Measurements from ENCODE around the gene SRCIN1.

The SRCIN1 gene

DNA sequence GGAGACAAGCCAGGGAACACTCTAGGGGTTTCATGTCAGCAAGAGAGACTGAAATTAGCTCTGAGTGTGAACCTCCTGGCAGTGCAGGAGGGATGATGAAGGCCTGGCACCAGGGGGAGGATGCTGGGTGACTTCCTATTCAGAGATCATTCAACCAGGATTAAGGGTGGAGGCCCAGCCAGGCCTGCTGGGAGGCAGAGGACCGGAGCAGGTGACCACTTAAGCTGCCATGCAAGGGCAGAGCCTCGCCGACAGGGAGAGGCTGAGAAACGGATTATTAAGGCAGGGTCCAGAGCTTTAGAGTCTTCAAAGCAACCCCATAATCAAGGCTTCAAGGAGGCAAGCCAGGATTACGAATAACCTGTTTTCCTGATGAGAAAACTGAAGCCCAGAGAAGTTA lies 10.6 kb upstream of the SRCIN1 start:
- Histone ChIP-seq H3K9me3 (ENCODE audit: control insufficient read depth, low read length) (peaks cover 8% of the 10 kb centered on the region), H3K4me3 (ENCODE audit: extremely low read depth, insufficient read depth, low read length, poor library complexity, severe bottlenecking) (no peak overlapping the region), H3K4me1 (ENCODE audit: control insufficient read depth, insufficient read depth, low read length, poor library complexity, severe bottlenecking) (no peaks in the 10 kb centered on the region), H3K27ac (ENCODE audit: low read depth, low read length, severe bottlenecking) (no peak overlapping the region), H3K36me3 (ENCODE audit: control insufficient read depth, insufficient read depth, low read length) (no peaks in the 10 kb centered on the region)
- WGBS, 2 experiments (ENCODE audit: insufficient coverage in 2 of 2) = 71 to 74% methylated on average over 5 of the region's 5 CpGs

DNA sequence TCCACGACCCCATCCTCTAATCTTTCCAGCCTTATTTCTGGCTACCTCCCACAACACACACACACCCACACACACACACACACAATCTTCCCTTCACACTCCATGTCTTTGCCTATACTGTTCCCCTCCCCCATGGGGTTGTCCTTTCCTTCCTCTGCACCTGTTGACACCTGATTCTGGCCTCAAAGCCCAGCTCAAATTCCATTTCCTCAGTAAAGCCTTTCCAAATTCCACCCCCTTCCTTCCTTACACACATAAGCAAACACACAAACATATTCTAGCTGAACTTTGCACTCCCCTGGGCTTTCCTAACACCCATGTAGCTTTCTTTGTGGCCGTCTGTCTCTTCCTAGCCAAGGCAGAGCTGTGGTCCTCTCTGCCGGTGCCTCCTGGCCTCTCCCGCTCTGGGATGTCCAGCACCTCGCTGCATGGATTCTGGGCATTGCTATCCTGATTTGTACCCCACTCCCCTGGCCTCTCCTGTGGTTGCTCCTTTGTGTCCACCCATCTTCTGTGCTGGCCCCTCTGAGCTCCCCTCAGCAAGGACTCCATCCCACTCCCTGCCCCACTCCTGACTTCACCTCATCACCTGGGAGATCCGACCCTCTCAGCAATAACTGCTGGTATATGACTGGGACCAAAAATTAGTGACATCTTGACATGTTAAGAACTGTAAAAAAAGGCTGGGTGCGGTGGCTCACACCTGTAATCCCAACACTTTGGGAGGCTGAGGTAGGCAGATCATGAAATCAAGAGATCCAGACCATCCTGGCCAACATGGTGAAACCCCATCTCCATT lies 8.4 kb upstream of the SRCIN1 start:
- H3K4me1 ChIP-seq (ENCODE audit: control insufficient read depth, insufficient read depth, low read length, poor library complexity, severe bottlenecking) = peaks cover 1% of the 10 kb centered on the region
- peaks cover 8% of the 10 kb centered on the region for H3K9me3 ChIP-seq (ENCODE audit: control insufficient read depth, low read length)
- H3K4me3 ChIP-seq (ENCODE audit: extremely low read depth, insufficient read depth, low read length, poor library complexity, severe bottlenecking) = no peak overlapping the region
- no peak overlapping the region for H3K27ac ChIP-seq (ENCODE audit: low read depth, low read length, severe bottlenecking)
- WGBS, 2 experiments (ENCODE audit: insufficient coverage in 2 of 2) = 81 to 90% methylated on average over 6 of the region's 7 CpGs
- H3K36me3 ChIP-seq (ENCODE audit: control insufficient read depth, insufficient read depth, low read length) = no peaks in the 10 kb centered on the region

DNA sequence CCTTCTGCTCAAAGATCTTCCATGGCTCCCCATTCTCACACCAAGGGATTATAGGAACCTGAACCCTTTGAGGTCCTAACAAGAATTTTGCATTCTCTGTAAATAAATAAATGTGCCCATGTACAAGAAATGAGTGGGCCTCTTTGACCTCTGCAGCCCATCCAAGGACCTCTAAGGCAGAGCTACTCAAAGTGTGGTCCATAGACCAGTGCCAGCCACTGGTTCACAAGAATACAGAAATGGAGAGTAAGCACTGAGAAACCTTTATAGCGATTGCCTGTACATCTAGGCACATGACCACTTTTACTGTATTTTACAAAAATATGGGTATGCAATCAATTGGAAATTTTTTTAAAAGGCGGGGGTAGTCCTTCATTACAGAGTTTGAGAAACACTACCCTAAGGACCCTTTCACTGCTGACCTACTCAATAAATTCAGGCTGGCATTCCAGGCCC lies 7.8 kb upstream of the SRCIN1 start:
- 88 to 100% methylated on average over 1 of the region's 2 CpGs for WGBS, 2 experiments (ENCODE audit: insufficient coverage in 2 of 2)
- no peak overlapping the region for H3K4me3 ChIP-seq (ENCODE audit: extremely low read depth, insufficient read depth, low read length, poor library complexity, severe bottlenecking)

DNA sequence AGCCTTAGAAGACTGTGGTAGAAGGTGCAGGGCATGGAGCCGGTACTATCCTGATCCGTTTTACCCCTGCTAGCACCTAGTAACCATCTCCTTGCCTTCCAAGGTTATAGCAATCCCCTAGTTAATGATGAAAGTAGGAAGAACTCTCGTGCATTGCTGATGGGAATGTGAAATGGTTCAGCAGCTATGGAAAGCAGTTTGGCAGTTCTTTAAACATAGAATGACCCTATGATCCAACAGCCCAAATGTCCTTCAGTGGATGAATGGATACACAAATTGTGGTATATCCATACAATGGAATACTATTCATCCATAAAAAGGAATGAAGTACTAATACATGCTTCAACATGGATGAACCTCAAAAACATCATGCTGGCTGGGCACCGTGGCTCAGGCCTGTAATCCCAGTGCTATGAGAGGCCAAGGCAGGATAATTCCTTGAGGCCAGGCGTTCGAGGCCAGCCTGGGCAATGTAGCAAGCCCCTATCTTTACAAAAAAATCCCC lies 6.2 kb upstream of the SRCIN1 start:
- Histone ChIP-seq H3K9me3 (ENCODE audit: control insufficient read depth, low read length) (peaks cover 8% of the 10 kb centered on the region), H3K36me3 (ENCODE audit: control insufficient read depth, insufficient read depth, low read length) (no peaks in the 10 kb centered on the region), H3K27ac (ENCODE audit: low read depth, low read length, severe bottlenecking) (no peak overlapping the region), H3K4me3 (ENCODE audit: extremely low read depth, insufficient read depth, low read length, poor library complexity, severe bottlenecking) (no peak overlapping the region), H3K4me1 (ENCODE audit: control insufficient read depth, insufficient read depth, low read length, poor library complexity, severe bottlenecking) (peaks cover 3% of the 10 kb centered on the region)
- 83 to 90% methylated on average over 1 to 5 of the region's 6 CpGs for WGBS, 2 experiments (ENCODE audit: insufficient coverage in 2 of 2)

More for the DNA sequence above, 7.8 kb upstream of the SRCIN1 start:
- Histone ChIP-seq H3K4me1 (ENCODE audit: control insufficient read depth, insufficient read depth, low read length, poor library complexity, severe bottlenecking) (peaks cover 3% of the 10 kb centered on the region), H3K36me3 (ENCODE audit: control insufficient read depth, insufficient read depth, low read length) (no peaks in the 10 kb centered on the region), H3K27ac (ENCODE audit: low read depth, low read length, severe bottlenecking) (no peak overlapping the region), H3K9me3 (ENCODE audit: control insufficient read depth, low read length) (peaks cover 8% of the 10 kb centered on the region)

DNA sequence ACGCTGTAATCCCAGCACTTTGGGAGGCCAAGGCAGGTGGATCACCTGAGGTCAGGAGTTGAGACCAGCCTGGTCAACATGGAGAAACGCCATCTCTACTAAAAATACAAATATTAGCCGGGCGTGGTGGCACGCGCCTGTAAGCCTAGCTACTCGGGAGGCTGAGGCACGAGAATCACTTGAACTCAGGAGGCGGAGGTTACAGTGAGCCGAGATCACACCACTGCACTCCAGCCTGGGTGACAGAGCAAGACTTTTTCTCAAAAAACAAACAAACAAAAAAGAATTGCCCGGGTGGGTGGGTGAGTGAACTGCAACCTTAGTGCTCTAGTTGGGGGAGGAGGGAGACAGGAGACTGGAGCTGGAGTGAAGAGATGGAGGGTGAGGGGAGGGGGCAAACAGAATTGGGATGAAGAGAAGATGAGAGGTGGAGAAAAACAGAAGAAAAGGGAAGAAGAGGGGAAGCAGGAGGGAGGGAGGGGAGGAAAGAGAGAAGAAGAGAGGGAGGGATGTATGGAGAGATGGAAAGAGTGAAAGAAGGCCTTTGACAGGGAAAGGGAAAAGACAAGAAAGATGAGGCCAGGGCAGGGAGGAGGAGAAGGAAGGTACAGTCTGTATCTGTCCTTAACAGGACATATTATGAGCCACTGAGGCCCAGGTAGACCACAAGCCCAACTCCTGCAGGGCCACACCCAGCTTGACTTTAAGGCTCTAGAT lies 5.5 kb upstream of the SRCIN1 start:
- no peak overlapping the region for H3K27ac ChIP-seq (ENCODE audit: low read depth, low read length, severe bottlenecking)
- no peak overlapping the region for H3K4me3 ChIP-seq (ENCODE audit: extremely low read depth, insufficient read depth, low read length, poor library complexity, severe bottlenecking)
- H3K36me3 ChIP-seq (ENCODE audit: control insufficient read depth, insufficient read depth, low read length) = no peaks in the 10 kb centered on the region
- H3K9me3 ChIP-seq (ENCODE audit: control insufficient read depth, low read length) = peaks cover 8% of the 10 kb centered on the region
- 91 to 93% methylated on average over 9 to 10 of the region's 11 CpGs for WGBS, 2 experiments (ENCODE audit: insufficient coverage in 2 of 2)
- peaks cover 3% of the 10 kb centered on the region for H3K4me1 ChIP-seq (ENCODE audit: control insufficient read depth, insufficient read depth, low read length, poor library complexity, severe bottlenecking)

DNA sequence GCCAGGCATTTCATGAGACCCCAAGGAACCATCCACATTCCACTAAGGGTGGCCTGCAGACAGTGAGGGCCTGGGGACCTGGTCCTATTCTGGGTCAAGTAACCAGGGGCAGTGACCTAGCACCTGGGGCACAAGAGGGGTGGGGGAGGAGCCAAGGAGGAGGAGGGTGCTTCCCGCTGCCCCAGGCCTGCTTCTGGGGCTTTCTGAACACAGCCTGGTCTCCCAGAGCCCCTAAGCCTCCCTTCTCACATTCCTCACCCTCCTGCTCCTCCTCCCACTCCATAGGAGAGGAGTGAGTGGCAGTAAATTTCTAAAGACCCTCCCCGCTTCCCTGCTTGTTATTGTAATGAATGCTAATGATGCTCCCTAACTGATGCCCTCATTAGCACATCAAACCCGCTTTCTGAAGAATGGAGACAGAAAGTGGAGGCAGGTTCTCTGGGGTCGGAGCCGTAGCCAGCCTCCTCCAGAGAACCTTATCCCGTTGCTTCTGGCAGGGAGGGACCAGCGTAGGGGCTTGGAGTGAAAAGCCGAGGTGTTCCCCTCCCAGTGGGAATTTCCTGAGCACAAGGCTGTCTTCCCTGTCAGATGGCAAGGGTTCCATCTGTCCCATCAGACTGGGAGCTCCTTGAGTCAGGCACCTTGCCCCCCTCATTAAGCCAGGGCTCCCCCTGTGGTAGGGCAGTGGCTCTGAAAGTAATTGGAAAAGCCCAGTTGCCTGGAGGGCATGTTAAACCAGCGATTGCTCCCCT lies 3.7 kb upstream of the SRCIN1 start:
- H3K9me3 ChIP-seq (ENCODE audit: control insufficient read depth, low read length) = peaks cover 8% of the 10 kb centered on the region
- peaks cover 3% of the 10 kb centered on the region for H3K4me1 ChIP-seq (ENCODE audit: control insufficient read depth, insufficient read depth, low read length, poor library complexity, severe bottlenecking)
- no peaks in the 10 kb centered on the region for H3K36me3 ChIP-seq (ENCODE audit: control insufficient read depth, insufficient read depth, low read length)
- 3 to 10% methylated on average over 4 to 7 of the region's 9 CpGs for WGBS, 2 experiments (ENCODE audit: insufficient coverage in 2 of 2)
- H3K4me3 ChIP-seq (ENCODE audit: extremely low read depth, insufficient read depth, low read length, poor library complexity, severe bottlenecking) = no peak overlapping the region
- H3K27ac ChIP-seq (ENCODE audit: low read depth, low read length, severe bottlenecking) = no peak overlapping the region

DNA sequence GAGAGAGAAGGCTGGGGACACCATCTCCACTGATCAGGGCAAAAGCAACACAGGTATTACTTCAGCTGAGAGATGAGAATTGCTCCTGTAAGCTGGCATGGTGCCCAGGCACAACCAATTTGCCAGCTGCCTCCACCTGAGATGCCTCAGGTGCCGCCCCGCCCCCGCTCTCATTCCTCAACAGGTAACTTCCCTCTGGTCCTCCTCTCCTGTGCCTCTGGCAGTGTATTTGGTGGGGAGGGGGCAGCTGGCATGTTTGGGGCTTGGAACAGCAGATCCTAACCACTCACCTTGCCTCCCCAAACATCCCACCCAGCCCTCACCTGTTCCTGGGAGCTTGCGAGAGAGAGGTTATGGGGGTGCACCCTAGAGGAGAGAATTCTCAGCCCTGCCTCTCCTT lies 2.9 kb upstream of the SRCIN1 start:
- 90% methylated on average over 2 of the region's 4 CpGs; no CpG with 5 or more reads in 1 of the 2 experiments for WGBS, 2 experiments (ENCODE audit: insufficient coverage in 2 of 2)
- H3K36me3 ChIP-seq (ENCODE audit: control insufficient read depth, insufficient read depth, low read length) = no peaks in the 10 kb centered on the region
- no peak overlapping the region for H3K4me3 ChIP-seq (ENCODE audit: extremely low read depth, insufficient read depth, low read length, poor library complexity, severe bottlenecking)
- H3K9me3 ChIP-seq (ENCODE audit: control insufficient read depth, low read length) = peaks cover 8% of the 10 kb centered on the region
- peaks cover 3% of the 10 kb centered on the region for H3K4me1 ChIP-seq (ENCODE audit: control insufficient read depth, insufficient read depth, low read length, poor library complexity, severe bottlenecking)
- no peak overlapping the region for H3K27ac ChIP-seq (ENCODE audit: low read depth, low read length, severe bottlenecking)

DNA sequence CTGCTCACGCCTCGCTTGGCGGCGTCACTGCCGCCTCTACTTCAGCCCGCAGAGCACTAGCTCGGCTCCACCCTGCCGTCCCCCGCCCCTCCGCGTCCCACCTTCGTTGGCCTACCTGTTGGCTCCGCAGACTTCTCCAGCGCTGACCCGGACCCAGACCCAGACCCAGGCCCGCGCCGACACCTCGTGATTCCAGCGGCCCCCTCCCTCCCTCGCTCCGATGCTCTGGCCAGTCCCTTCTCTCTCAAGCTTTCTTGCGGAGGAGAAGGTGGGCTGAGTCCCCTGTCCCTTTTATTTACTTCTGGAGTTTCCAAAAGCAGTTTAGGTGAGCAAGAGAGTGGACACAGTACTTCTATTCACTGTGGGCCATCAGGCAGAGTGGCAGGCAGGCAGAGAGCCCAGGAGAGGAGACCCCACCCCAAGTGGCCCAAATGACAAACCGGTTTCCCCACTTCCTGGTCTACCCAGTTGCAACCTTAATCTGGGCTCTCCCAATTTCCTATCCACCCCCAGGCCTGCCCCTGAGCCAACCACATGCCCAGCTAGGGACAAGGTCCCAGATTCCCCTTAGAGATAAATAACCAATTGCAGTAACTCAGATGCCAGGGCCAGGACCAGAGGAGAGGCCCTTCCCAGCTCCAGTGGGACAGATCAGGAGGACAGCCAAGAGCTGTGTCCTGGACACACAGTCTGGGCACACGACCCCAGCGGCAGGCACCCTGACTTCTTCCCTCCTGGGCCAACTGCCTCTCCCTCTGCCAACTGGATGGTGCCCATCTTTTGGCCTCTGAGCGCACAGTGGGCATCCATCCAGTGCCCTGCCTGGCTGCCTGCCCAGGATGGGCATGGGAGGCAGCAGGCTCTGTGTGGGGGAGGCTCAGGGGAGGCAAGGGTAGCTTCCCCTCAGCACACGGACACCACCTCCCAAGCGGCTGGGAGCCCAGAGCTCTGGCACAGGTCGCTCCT lies 1.2 kb upstream of the SRCIN1 start:
- H3K36me3 ChIP-seq (ENCODE audit: control insufficient read depth, insufficient read depth, low read length) = no peaks in the 10 kb centered on the region
- peaks cover 3% of the 10 kb centered on the region for H3K9me3 ChIP-seq (ENCODE audit: control insufficient read depth, low read length)
- peak overlapping the region; percentile 48 for H3K4me3 ChIP-seq (ENCODE audit: extremely low read depth, insufficient read depth, low read length, poor library complexity, severe bottlenecking)
- no peak overlapping the region for H3K27ac ChIP-seq (ENCODE audit: low read depth, low read length, severe bottlenecking)
- peaks cover 15% of the 10 kb centered on the region for H3K4me1 ChIP-seq (ENCODE audit: control insufficient read depth, insufficient read depth, low read length, poor library complexity, severe bottlenecking)
- WGBS, 2 experiments (ENCODE audit: insufficient coverage in 2 of 2) = 14 to 25% methylated on average over 13 to 28 of the region's 30 CpGs

DNA sequence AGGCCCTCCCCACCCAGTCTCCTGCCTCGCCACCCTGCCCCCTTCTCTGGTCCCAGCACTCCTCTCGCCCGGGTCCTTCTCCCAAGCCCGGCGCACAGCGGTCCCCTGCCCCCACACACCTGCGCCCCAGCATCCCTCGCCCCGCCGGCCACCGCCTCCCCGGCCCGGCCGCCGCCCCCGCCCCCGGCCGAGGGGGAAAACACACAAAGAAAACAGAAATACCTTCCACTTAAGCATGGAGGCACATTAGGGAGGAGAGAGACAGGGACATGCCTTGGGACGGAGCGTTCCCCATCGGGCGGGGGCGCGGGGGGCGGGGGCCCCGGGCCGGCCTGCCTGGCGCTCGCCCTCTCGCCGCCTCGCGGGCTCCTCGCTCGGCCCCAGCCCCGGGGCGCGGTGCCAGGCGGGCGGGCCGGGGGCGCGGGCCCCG lies 326 bp downstream of the SRCIN1 start:
- Histone ChIP-seq H3K4me3 (ENCODE audit: extremely low read depth, insufficient read depth, low read length, poor library complexity, severe bottlenecking) (peak overlapping the region; percentile 33), H3K27ac (ENCODE audit: low read depth, low read length, severe bottlenecking) (no peak overlapping the region), H3K36me3 (ENCODE audit: control insufficient read depth, insufficient read depth, low read length) (no peaks in the 10 kb centered on the region), H3K9me3 (ENCODE audit: control insufficient read depth, low read length) (no peaks in the 10 kb centered on the region), H3K4me1 (ENCODE audit: control insufficient read depth, insufficient read depth, low read length, poor library complexity, severe bottlenecking) (peaks cover 25% of the 10 kb centered on the region)
- 1 to 2% methylated on average over 21 to 26 of the region's 44 CpGs for WGBS, 2 experiments (ENCODE audit: insufficient coverage in 2 of 2)
